ENCODE measurements around the gene GULP1.

GRCh38 chr2:188441288-188441947 is 149.7 kb downstream of the GULP1 start:
- TF ChIP-seq CTCF (IDR thresholded peaks at IDR 0.05) (no peak), POLR2A (IDR thresholded peaks at IDR 0.05) (no peak), POLR2AphosphoS5 (IDR thresholded peaks at IDR 0.05; ENCODE audit: insufficient read depth in 1 of 2, low read depth in 1 of 2) (no peak)

Measured in vagina (tissue), 2 donors.